GM19193 (cell line): Measurements from ENCODE around the gene HSBP1.

Experiments used
- POLR2A ChIP-seq: IDR thresholded peaks from 4 replicates; pipeline ENCODE4 v1.6.1; 2011; ENCODE audit not compliant: insufficient read depth, insufficient read length; ENCODE audit errors: extremely low read depth

Gene HSBP1

DNA sequence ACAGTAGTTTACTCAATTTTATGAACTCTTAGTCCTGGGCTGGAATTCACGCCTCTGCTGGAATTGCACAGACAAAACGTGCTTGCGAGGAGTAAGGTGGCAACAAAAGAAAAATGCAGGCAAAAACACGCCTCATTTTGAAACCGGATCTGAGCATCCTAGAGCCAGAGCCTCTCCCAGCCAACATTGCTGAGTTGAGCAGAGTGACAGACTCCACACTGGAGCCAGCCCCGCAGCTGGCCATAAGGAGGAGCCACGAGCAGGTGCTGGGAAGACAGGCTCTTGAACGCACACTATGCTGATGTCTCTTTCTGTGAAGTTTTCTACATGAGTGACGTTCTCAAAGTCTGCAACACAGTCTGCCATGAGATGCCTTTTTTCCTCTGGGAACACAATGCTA lies 14.6 kb upstream of the HSBP1 start:
- TF ChIP-seq POLR2A, result no peak

DNA sequence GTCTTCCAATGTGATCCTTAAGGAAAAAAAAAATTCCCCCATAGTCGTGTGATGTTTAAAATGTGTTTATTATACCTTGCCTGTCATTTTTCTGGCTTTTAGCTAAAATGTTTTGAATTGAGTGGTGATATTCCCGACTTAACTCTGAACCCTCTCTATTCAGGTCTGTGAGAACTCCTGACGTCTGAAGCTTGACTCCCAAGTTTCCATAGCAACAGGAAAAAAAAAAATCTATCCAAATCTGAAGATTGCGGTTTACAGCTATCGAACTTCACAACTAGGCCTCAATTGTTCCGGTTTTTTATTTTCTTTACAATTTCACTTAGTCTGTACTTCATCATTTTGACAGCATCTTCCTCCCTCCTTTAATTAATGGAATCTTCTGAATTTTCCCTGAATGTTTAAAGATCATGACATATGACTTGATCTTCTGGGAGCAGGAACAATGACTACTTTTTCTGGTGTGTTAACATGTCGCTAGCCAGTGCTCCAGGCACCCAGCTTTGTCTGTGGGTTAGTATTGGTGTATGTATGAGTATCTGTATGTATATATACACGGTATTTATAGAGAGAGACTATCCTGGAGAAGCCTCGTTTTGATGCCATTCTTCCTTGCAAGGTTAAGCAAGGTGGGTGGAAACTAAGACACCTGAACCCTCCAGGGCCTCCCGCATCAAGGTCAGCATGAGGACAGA lies 12.8 kb upstream of the HSBP1 start:
- no peak for TF ChIP-seq POLR2A

DNA sequence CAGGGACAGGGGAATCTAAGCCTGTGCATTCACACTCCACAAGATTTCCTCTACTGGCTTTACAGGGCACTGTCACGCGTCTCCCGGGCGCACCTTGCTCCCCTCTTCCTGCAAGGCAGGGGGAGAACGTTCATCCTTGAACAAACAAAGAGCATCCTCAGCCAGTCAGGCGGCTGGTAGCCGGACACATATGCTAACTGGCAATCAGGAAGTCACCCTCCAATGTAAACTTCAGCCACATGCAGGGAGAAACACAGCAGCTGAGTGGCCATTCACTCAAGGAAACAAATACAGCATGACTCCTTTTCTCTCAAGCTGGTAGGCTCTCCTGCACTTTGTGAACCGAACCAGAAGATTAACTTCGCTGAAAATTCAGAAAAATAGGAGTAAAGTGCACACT lies 10.8 kb upstream of the HSBP1 start:
- no peak for TF ChIP-seq POLR2A

- no peak for TF ChIP-seq POLR2A
These were observed 8.4 kb upstream of the HSBP1 start for GRCh38 chr16:83799336-83799735.

- no peak for TF ChIP-seq POLR2A
These were observed 5.6 kb upstream of the HSBP1 start for GRCh38 chr16:83802135-83802534.

DNA sequence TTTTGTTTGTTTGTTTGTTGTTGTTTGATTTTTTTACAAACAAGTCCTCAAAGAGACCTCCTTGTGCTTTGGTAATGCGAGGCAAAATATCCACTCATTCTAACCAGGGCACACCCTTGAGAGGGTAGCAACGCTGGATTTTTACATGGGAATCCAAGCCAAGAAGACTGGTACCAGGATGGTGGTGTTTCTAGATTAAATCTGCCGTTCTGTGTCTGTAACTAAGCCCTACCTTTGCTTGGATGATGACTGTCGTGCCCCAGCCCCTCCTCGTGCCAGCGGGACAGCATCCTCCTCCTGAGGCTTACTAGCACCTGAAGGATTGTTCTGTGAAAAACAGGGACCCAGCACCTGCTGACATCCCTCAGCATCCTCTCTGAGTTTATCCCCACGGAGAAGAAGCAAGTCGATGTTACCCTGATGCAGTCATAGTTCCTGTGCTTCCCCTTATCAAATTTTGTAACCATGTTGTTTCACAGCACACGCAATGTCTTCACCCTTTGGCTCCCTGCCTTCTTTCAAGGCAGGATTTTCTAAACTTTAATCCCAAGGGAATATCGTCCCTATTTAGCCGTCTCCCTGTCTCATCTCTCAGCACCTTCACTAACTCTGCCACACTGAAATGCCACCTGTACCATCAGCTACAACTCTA lies 5.1 kb upstream of the HSBP1 start:
- TF ChIP-seq POLR2A, result no peak

- TF ChIP-seq POLR2A, result no peak
These were observed 4.0 kb upstream of the HSBP1 start for GRCh38 chr16:83803811-83804210.

DNA sequence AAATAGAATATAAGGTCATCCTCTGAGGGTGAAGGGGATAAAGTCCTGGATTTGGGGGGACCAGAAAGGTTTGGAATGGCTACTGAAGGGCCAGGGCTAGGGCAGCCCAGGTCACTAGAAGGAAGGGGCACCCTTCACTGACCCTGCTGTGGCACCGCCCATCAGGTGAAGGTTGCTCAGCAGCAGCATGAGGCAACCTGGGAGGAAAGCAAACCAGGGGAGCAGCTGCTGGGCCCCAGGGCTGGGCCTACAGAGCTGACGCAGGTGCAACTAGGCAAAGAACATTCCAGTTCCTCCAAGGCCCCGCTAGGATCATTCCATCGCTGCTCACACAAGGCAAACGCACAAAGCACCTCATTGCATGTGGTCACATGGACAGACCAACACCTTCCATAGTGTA lies 3.4 kb upstream of the HSBP1 start:
- no peak for TF ChIP-seq POLR2A

DNA sequence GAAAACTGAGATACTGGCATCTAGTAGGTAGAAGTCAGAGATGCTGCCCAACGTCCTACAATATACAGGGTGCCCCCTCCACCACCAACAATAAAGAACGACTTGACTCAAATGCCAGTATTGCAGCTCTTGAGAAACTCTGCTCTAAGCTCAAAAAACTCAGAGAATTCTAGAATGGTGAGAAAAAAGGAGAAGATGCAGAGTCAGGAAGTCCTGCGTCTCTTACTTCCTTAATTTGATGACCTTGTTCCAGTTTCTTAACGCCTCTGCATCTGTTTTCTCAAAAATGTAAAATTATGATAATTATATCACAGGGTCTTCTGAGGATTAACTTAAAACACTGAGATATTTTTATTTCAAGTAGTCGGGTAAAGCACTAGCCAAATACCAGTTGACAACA lies 1.7 kb upstream of the HSBP1 start:
- no peak for TF ChIP-seq POLR2A

DNA sequence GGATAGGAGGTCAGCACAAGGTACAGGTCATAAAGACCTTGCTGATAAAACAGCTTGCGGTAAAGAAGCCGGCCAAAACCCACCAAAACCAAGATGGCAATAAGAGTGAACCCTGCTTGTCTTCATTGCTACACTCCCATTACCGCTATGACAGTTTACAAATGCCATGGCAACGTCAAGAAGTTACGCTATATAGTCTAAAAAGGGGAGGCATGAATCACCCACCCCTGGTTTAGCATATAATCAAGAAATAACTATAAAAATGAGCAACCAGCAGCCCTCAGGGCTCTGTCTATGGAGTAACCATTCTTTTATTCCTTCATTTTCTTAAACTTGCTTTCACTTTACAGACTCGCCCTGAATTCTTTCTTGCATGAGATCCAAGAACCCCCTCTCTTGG lies 1.0 kb upstream of the HSBP1 start:
- no peak for TF ChIP-seq POLR2A

- TF ChIP-seq POLR2A, result no peak
These were observed 460 bp upstream of the HSBP1 start for GRCh38 chr16:83807327-83807709.

DNA sequence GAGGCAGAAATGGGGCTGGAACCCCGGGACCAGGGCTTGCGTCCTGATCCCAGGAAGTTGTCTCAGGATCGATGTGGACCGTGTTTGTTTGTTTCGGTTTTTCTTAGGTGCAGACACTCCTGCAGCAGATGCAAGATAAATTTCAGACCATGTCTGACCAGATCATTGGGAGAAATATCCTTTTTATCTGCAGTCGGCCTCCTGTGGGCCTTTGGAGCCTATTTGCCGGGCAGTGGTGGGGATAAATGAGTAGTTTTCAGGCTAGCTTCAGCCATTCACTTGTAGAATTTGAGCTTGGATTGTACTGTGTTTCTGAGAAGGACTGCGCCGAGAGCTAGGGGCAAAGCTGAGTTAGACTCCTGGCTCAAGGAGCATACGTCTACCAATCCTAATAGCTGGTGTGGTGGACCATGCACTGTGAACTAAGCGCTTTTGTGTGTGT lies 816 bp downstream of the HSBP1 start:
- no peak for TF ChIP-seq POLR2A

- TF ChIP-seq POLR2A, result no peak
These were observed 1.3 kb downstream of the HSBP1 start for GRCh38 chr16:83809092-83809491.

GRCh38 chr16:83810901-83811300 lies 3.1 kb downstream of the HSBP1 start:
- TF ChIP-seq POLR2A, result no peak

DNA sequence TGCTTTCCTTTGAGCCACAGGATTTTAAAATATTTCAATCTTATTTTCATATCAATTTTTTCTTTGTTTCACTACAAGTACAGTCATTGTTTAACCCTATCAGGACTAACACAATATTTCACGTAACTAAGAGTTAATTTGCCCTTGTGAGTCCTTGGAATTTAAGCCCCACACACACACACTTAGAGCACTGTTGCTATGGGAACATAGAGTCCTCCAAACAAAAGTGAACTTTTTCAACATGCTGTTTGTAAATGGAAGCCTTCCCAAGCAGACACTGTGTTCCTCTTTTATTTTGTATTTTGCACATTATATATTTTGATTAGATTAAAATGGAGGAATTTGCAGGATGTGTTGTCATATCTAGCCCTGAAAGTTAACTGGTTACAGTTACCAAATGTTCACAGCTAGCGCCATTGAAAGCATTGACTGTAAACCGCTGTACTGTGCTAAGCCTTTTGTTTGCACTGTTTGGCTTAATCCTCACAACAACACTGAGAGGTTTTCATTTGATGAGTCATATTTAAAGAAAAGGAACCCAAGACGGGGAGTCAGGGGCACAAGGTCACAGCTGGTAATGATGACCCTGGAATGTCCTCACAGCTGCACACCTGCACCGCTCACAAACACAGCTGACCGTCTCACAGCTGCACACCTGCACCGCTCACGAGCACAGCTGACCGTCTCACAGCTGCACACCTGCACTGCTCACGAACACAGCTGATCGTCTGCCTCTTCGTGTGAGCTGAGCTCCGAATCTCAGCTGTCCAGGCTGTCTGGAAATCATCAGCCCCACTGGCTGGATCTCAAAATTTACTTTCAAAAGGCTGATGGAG lies 6.3 kb downstream of the HSBP1 start:
- TF ChIP-seq POLR2A, result no peak

- no peak for TF ChIP-seq POLR2A
These were observed 6.8 kb downstream of the HSBP1 start for GRCh38 chr16:83814659-83814985.
